BJ (cell line): Measurements from ENCODE around the gene TMEM225B. TPM values are rescaled to one million over a fixed set of nuclear protein-coding genes. Genes with fewer than 3 reads are reported as not detected.
"Not testable (repeated sequence)": the region's sequence is repeated elsewhere in the genome, so short reads cannot be mapped to it uniquely, and the experiment has no call there.

Experiments used
- CTCF ChIA-PET: fragments of 350-600 bp; formaldehyde crosslinking; extraction: SDS; loops from one replicate; lab custom pipeline; 2021; ENCODE audit warnings: antibody characterized with exemption, inconsistent platforms; lab: Yijun Ruan, JAX
- POLR2A ChIA-PET: fragments of 300-600 bp; sonication (Branson Sonifier 250); formaldehyde crosslinking; extraction: SDS; loops from one replicate; lab custom pipeline; 2021; ENCODE audit warnings: antibody characterized with exemption; lab: Charles Lee
- DNase-seq: peaks from one replicate; pipeline ENCODE4 v3.0.0-alpha.2; 2011; ENCODE audit warnings: low read depth
- H3K27me3 ChIP-seq: 2 replicates; pipeline ENCODE4 v1.6.0; 2011; ENCODE audit warnings: low read length; ENCODE audit not compliant: control insufficient read depth, insufficient read depth
- H3K36me3 ChIP-seq: 2 replicates; pipeline ENCODE4 v1.5.1; 2011; ENCODE audit warnings: low read length; ENCODE audit not compliant: control insufficient read depth, insufficient read depth
- H3K4me3 ChIP-seq: 2 replicates; pipeline ENCODE4 v1.5.1; 2011; ENCODE audit warnings: low read depth, mild to moderate bottlenecking, control low read depth, low read length
- CTCF ChIP-seq: IDR thresholded peaks from 2 replicates; pipeline ENCODE4 v1.5.1; 2011; ENCODE audit warnings: low read depth, mild to moderate bottlenecking, control low read depth, inconsistent platforms, low read length, moderate library complexity; ENCODE audit not compliant: insufficient read depth
- polyA plus RNA-seq: library from polyadenylated mRNA; depleted of rRNA; stranded (reverse); fragments of >200 nt; gene quantifications from 2 replicates; pipeline ENCODE4 v1.2.3, GENCODE V29; 2011

TMEM225B gene
- polyA plus RNA-seq, 1 experiment, result 1.2 TPM

GRCh38 chr7:99571768-99572167, 26.3 kb upstream of the TMEM225B start:
- H3K36me3 ChIP-seq, result peaks cover 8% of the 10 kb centered on the region
- POLR2A ChIA-PET, result no interaction called here
- TF ChIP-seq CTCF, result no peak
- no peak for DNase-seq
- CTCF ChIA-PET, result interaction anchor here (1.1 kb wide), 1 partner anchor 9 kb away, joined by 3 read pairs; no protein-coding TSS in a partner anchor
- no peaks in the 10 kb centered on the region for H3K27me3 ChIP-seq
- no peak overlapping the region for H3K4me3 ChIP-seq

- CTCF ChIA-PET, result no interaction called here
- POLR2A ChIA-PET, result no interaction called here
- Histone ChIP-seq H3K36me3 (peaks cover 8% of the 10 kb centered on the region), H3K27me3 (no peaks in the 10 kb centered on the region), H3K4me3 (no peak overlapping the region)
- no peak for DNase-seq
- no peak for TF ChIP-seq CTCF
These were observed 24.8 kb upstream of the TMEM225B start for GRCh38 chr7:99573257-99573656.

- peaks cover 5% of the 10 kb centered on the region for H3K36me3 ChIP-seq
- DNase-seq, result no peak
These were observed 21.8 kb upstream of the TMEM225B start for GRCh38 chr7:99576251-99576650.

GRCh38 chr7:99579281-99579955, 18.6 kb upstream of the TMEM225B start:
- H3K27me3 ChIP-seq, result no peaks in the 10 kb centered on the region
- no peaks in the 10 kb centered on the region for H3K36me3 ChIP-seq
- TF ChIP-seq CTCF, result no peak
- POLR2A ChIA-PET, result no interaction called here
- peak overlapping the region; percentile 53 for H3K4me3 ChIP-seq
- DNase-seq, result no peak
- CTCF ChIA-PET, result interaction anchor here (2.1 kb wide), 1 partner anchor 54 kb away, joined by 6 read pairs; no protein-coding TSS in a partner anchor

More at GRCh38 chr7:99576251-99576650, 21.8 kb upstream of the TMEM225B start:
- CTCF ChIA-PET, result no interaction called here
- no peak for TF ChIP-seq CTCF
- Histone ChIP-seq H3K4me3 (no peak overlapping the region), H3K27me3 (no peaks in the 10 kb centered on the region)
- POLR2A ChIA-PET, result no interaction called here

GRCh38 chr7:99579956-99580777, 17.9 kb upstream of the TMEM225B start:
- Histone ChIP-seq H3K36me3 (no peaks in the 10 kb centered on the region), H3K27me3 (no peaks in the 10 kb centered on the region), H3K4me3 (peak overlapping the region; percentile 53)
- POLR2A ChIA-PET, result interaction anchor here (0.9 kb wide), 1 partner anchor 28 kb away, joined by 4 read pairs; no protein-coding TSS in a partner anchor
- peak; percentile 51 for TF ChIP-seq CTCF
- no peak for DNase-seq
- CTCF ChIA-PET, result interaction anchor here (0.8 to 2.1 kb wide), 3 partner anchors 8 to 75 kb away, joined by 3 to 6 read pairs (median 3); no protein-coding TSS in a partner anchor

GRCh38 chr7:99580778-99581332, 17.2 kb upstream of the TMEM225B start:
- POLR2A ChIA-PET, result interaction anchor here (0.9 kb wide), 1 partner anchor 29 kb away, joined by 4 read pairs; no protein-coding TSS in a partner anchor
- H3K4me3 ChIP-seq, result peak overlapping the region; percentile 53
- not testable (repeated sequence) for H3K27me3 ChIP-seq, DNase-seq, H3K36me3 ChIP-seq
- CTCF ChIA-PET, result interaction anchor here (0.8 to 2.1 kb wide), 4 partner anchors 9 to 76 kb away, joined by 3 to 6 read pairs (median 3); no protein-coding TSS in a partner anchor
